ENCODE measurements around the gene TEX35.

Gene TEX35

GRCh38 chr1:178533121-178533946 is 20.4 kb downstream of the TEX35 start:
- no peaks in the 10 kb centered on the region for H3K9me3 ChIP-seq (replicated peaks in 1 of 11)
- no peak overlapping the region for H3K9ac ChIP-seq
- no peak overlapping the region for H3K27ac ChIP-seq
- H3K4me3 ChIP-seq = no peak overlapping the region
- H3K36me3 ChIP-seq = no peaks in the 10 kb centered on the region
- no peaks in the 10 kb centered on the region; a peak in 1 of 20 replicates for H3K4me1 ChIP-seq
- no peaks in the 10 kb centered on the region for H3K27me3 ChIP-seq
- no peaks in the 10 kb centered on the region for H4K20me1 ChIP-seq
- H3K4me2 ChIP-seq = no peak overlapping the region
- no peak for TF ChIP-seq Cebpa-rat (IDR thresholded peaks at IDR 0.05)

- Histone ChIP-seq H3K4me1 (no peaks in the 10 kb centered on the region; a peak in 1 of 20 replicates), H3K27ac (no peak overlapping the region), H3K9me3 (replicated peaks in 1 of 11) (no peaks in the 10 kb centered on the region), H3K27me3 (no peaks in the 10 kb centered on the region), H3K9ac (no peak overlapping the region), H3K4me3 (no peak overlapping the region), H4K20me1 (no peaks in the 10 kb centered on the region), H3K4me2 (no peak overlapping the region), H3K36me3 (no peaks in the 10 kb centered on the region)
- no peak for TF ChIP-seq Cebpa-rat (IDR thresholded peaks at IDR 0.05)
These were observed 21.4 kb downstream of the TEX35 start for GRCh38 chr1:178534137-178534868.

- no peaks in the 10 kb centered on the region; a peak in 1 of 20 replicates for H3K4me1 ChIP-seq
- TF ChIP-seq Cebpa-rat (IDR thresholded peaks at IDR 0.05) = no peak
- H3K9ac ChIP-seq = no peak overlapping the region
- no peaks in the 10 kb centered on the region for H3K9me3 ChIP-seq (replicated peaks in 1 of 11)
- no peaks in the 10 kb centered on the region for H3K27me3 ChIP-seq
- H3K4me2 ChIP-seq = no peak overlapping the region
- no peaks in the 10 kb centered on the region for H4K20me1 ChIP-seq
- H3K27ac ChIP-seq = no peak overlapping the region
- no peak overlapping the region for H3K4me3 ChIP-seq
- H3K36me3 ChIP-seq = no peaks in the 10 kb centered on the region
These were observed 23.4 kb downstream of the TEX35 start for GRCh38 chr1:178536329-178536728.

GRCh38 chr1:178536844-178537371 is 24.0 kb downstream of the TEX35 start:
- H4K20me1 ChIP-seq = no peaks in the 10 kb centered on the region
- no peak overlapping the region for H3K4me3 ChIP-seq
- peaks cover 0 to 5% (median 4%) of the 10 kb centered on the region in 10 experiments; a peak in 12 of 20 replicates for H3K4me1 ChIP-seq
- H3K27ac ChIP-seq = no peak overlapping the region
- H3K36me3 ChIP-seq = no peaks in the 10 kb centered on the region
- no peak for TF ChIP-seq Cebpa-rat (IDR thresholded peaks at IDR 0.05)
- no peaks in the 10 kb centered on the region for H3K27me3 ChIP-seq
- no peak overlapping the region for H3K9ac ChIP-seq
- no peak overlapping the region for H3K4me2 ChIP-seq
- H3K9me3 ChIP-seq (replicated peaks in 1 of 11) = no peaks in the 10 kb centered on the region

- Histone ChIP-seq H3K27ac (no peak overlapping the region), H3K4me1 (peaks cover 0 to 6% (median 5%) of the 10 kb centered on the region in 10 experiments; a peak in 12 of 20 replicates), H3K36me3 (no peaks in the 10 kb centered on the region), H3K27me3 (no peaks in the 10 kb centered on the region), H3K4me3 (no peak overlapping the region), H4K20me1 (no peaks in the 10 kb centered on the region), H3K9ac (no peak overlapping the region), H3K4me2 (no peak overlapping the region), H3K9me3 (replicated peaks in 1 of 11) (no peaks in the 10 kb centered on the region)
- no peak for TF ChIP-seq Cebpa-rat (IDR thresholded peaks at IDR 0.05)
These were observed 24.6 kb downstream of the TEX35 start for GRCh38 chr1:178537382-178538090.

- TF ChIP-seq Cebpa-rat (IDR thresholded peaks at IDR 0.05) = no peak
- H3K4me1 ChIP-seq = peaks cover 0 to 11% (median 8%) of the 10 kb centered on the region in 10 experiments; a peak in 14 of 20 replicates
- H3K27ac ChIP-seq = no peak overlapping the region
- no peaks in the 10 kb centered on the region for H4K20me1 ChIP-seq
- no peaks in the 10 kb centered on the region for H3K9me3 ChIP-seq (replicated peaks in 1 of 11)
- no peak overlapping the region for H3K9ac ChIP-seq
- no peaks in the 10 kb centered on the region for H3K27me3 ChIP-seq
- no peaks in the 10 kb centered on the region for H3K36me3 ChIP-seq
- H3K4me3 ChIP-seq = no peak overlapping the region
- no peak overlapping the region for H3K4me2 ChIP-seq
These were observed 25.4 kb downstream of the TEX35 start for GRCh38 chr1:178538192-178538916.

GRCh38 chr1:178539291-178539690 is 26.4 kb downstream of the TEX35 start:
- Histone ChIP-seq H3K36me3 (no peaks in the 10 kb centered on the region), H3K4me1 (peaks cover 0 to 13% (median 11%) of the 10 kb centered on the region in 10 experiments; a peak in 14 of 20 replicates), H3K4me3 (no peak overlapping the region), H3K9me3 (replicated peaks in 1 of 11) (no peaks in the 10 kb centered on the region), H3K4me2 (no peak overlapping the region), H3K27ac (no peak overlapping the region), H3K27me3 (no peaks in the 10 kb centered on the region), H3K9ac (no peak overlapping the region), H4K20me1 (no peaks in the 10 kb centered on the region)
- no peak for TF ChIP-seq Cebpa-rat (IDR thresholded peaks at IDR 0.05)

GRCh38 chr1:178540204-178540603 is 27.3 kb downstream of the TEX35 start:
- Histone ChIP-seq H3K4me1 (peaks cover 0 to 13% (median 11%) of the 10 kb centered on the region in 10 experiments; a peak in 14 of 20 replicates), H3K9me3 (replicated peaks in 1 of 11) (no peaks in the 10 kb centered on the region)

More at GRCh38 chr1:178540204-178540603, 27.3 kb downstream of the TEX35 start:
- TF ChIP-seq Cebpa-rat (IDR thresholded peaks at IDR 0.05) = no peak
- no peaks in the 10 kb centered on the region for H3K27me3 ChIP-seq
- no peak overlapping the region for H3K4me2 ChIP-seq
- no peak overlapping the region for H3K4me3 ChIP-seq
- no peak overlapping the region for H3K9ac ChIP-seq
- H3K36me3 ChIP-seq = no peaks in the 10 kb centered on the region
- H3K27ac ChIP-seq = no peak overlapping the region
- H4K20me1 ChIP-seq = no peaks in the 10 kb centered on the region
